ENCODE results near the gene ZNF618. TPM values are rescaled to one million over a fixed set of nuclear protein-coding genes. Genes with fewer than 3 reads are reported as not detected.

Gene ZNF618
- total RNA-seq, 2 donors from 2014 or later, result 16.6 to 24.9 TPM

GRCh38 chr9:113964495-113965170 lies 88.5 kb downstream of the ZNF618 start:
- Histone ChIP-seq H3K27ac (no peak overlapping the region), H3K27me3 (replicated peaks; ENCODE audit: insufficient read depth) (no peaks in the 10 kb centered on the region), H3K4me1 (ENCODE audit: control insufficient read depth in 1 of 2, low read depth in 2 of 2) (peaks cover 0 to 24% of the 10 kb centered on the region in 2 donors), H3K9me3 (no peaks in the 10 kb centered on the region), H3K36me3 (no peaks in the 10 kb centered on the region), H3K4me3 (no peak overlapping the region)
- no peak for ATAC-seq (ENCODE audit: insufficient number of reproducible peaks, low FRiP score, low read depth)
- DNase-seq (ENCODE audit: low spot score), result no peak
- no peak for TF ChIP-seq CTCF (IDR thresholded peaks at IDR 0.05)

- Histone ChIP-seq H3K27ac (no peak overlapping the region), H3K36me3 (no peaks in the 10 kb centered on the region), H3K27me3 (replicated peaks; ENCODE audit: insufficient read depth) (no peaks in the 10 kb centered on the region), H3K4me3 (no peak overlapping the region), H3K9me3 (no peaks in the 10 kb centered on the region), H3K4me1 (ENCODE audit: control insufficient read depth in 1 of 2, low read depth in 2 of 2) (peaks cover 0 to 24% of the 10 kb centered on the region in 2 donors)
- TF ChIP-seq CTCF (IDR thresholded peaks at IDR 0.05), result no peak
- ATAC-seq (ENCODE audit: insufficient number of reproducible peaks, low FRiP score, low read depth) (no peak), DNase-seq (ENCODE audit: low spot score) (no peak)
Measured at GRCh38 chr9:113966394-113966793, 90.3 kb downstream of the ZNF618 start.

- H3K4me3 ChIP-seq, result no peak overlapping the region
- DNase-seq (ENCODE audit: low spot score), result no peak
Measured at GRCh38 chr9:113967380-113967779, 91.3 kb downstream of the ZNF618 start.

GRCh38 chr9:113969343-113969742 lies 93.2 kb downstream of the ZNF618 start:
- Histone ChIP-seq H3K27me3 (replicated peaks; ENCODE audit: insufficient read depth) (no peaks in the 10 kb centered on the region), H3K9me3 (no peaks in the 10 kb centered on the region), H3K4me1 (ENCODE audit: control insufficient read depth in 1 of 2, low read depth in 2 of 2) (peaks cover 14 to 37% of the 10 kb centered on the region in 2 donors), H3K36me3 (no peaks in the 10 kb centered on the region), H3K4me3 (no peak overlapping the region), H3K27ac (no peak overlapping the region)
- DNase-seq (ENCODE audit: low spot score) (no peak), ATAC-seq (ENCODE audit: insufficient number of reproducible peaks, low FRiP score, low read depth) (no peak)
- no peak for TF ChIP-seq CTCF (IDR thresholded peaks at IDR 0.05)

More at GRCh38 chr9:113967380-113967779, 91.3 kb downstream of the ZNF618 start:
- Histone ChIP-seq H3K27ac (no peak overlapping the region), H3K4me1 (ENCODE audit: control insufficient read depth in 1 of 2, low read depth in 2 of 2) (peaks cover 0 to 24% of the 10 kb centered on the region in 2 donors), H3K27me3 (replicated peaks; ENCODE audit: insufficient read depth) (no peaks in the 10 kb centered on the region), H3K36me3 (no peaks in the 10 kb centered on the region), H3K9me3 (no peaks in the 10 kb centered on the region)
- ATAC-seq (ENCODE audit: insufficient number of reproducible peaks, low FRiP score, low read depth), result no peak
- TF ChIP-seq CTCF (IDR thresholded peaks at IDR 0.05), result no peak

GRCh38 chr9:113973226-113973625 lies 97.1 kb downstream of the ZNF618 start:
- DNase-seq (ENCODE audit: low spot score) (no peak), ATAC-seq (ENCODE audit: insufficient number of reproducible peaks, low FRiP score, low read depth) (no peak)
- no peak for TF ChIP-seq CTCF (IDR thresholded peaks at IDR 0.05)
- H3K9me3 ChIP-seq, result no peaks in the 10 kb centered on the region
- H3K27me3 ChIP-seq (replicated peaks; ENCODE audit: insufficient read depth), result no peaks in the 10 kb centered on the region
- no peak overlapping the region for H3K4me3 ChIP-seq
- peaks cover 17 to 25% of the 10 kb centered on the region in 2 donors for H3K4me1 ChIP-seq (ENCODE audit: control insufficient read depth in 1 of 2, low read depth in 2 of 2)
- no peaks in the 10 kb centered on the region for H3K36me3 ChIP-seq
- H3K27ac ChIP-seq, result peak overlapping the region in 1 of 2 donors; percentile 22

Measured in thoracic aorta (tissue), 2 donors.